ENCODE results near the gene PSMB3.

PSMB3 gene

DNA sequence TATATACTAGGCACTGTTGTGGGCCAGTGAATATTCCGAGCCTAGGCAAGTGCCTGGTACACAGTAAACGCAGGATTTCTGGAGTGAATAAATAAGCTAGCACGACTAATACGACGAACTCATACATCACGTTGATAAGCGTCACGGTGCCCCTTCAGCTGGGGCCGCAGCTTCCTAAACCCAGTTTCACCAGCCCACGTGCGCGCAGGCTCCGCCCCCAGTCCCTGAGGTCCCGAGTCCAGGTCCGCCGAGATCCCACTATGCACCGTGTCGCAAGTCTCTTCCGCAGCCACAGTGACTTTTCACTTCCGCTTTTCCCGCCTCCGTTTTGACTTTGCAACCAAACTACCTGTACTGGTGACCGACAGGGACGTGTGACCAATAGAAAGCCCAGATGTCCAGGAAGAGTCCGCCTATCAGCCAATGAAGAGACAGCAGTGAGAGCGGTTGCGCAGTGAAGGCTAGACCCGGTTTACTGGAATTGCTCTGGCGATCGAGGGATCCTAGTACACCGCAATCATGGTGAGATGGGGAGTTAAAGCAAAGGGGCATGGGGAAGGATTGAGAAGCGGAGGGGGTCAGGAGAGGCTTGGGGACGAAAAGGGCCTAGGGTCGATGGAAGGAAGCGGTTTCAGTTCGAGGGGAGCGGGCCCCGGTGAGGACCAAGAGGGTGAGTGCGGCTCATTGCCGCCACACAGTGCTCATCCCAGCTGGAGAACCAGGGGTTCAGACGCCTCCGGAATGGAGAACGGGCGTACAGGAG lies at the start of gene PSMB3:
TSS of gene PSMB3 (plus strand) at position 434 of the 763 bp plus-strand sequence. CDS start at position 520, 86 bp downstream.
- ATAC-seq (ENCODE audit: low read depth): peak; percentile 84

DNA sequence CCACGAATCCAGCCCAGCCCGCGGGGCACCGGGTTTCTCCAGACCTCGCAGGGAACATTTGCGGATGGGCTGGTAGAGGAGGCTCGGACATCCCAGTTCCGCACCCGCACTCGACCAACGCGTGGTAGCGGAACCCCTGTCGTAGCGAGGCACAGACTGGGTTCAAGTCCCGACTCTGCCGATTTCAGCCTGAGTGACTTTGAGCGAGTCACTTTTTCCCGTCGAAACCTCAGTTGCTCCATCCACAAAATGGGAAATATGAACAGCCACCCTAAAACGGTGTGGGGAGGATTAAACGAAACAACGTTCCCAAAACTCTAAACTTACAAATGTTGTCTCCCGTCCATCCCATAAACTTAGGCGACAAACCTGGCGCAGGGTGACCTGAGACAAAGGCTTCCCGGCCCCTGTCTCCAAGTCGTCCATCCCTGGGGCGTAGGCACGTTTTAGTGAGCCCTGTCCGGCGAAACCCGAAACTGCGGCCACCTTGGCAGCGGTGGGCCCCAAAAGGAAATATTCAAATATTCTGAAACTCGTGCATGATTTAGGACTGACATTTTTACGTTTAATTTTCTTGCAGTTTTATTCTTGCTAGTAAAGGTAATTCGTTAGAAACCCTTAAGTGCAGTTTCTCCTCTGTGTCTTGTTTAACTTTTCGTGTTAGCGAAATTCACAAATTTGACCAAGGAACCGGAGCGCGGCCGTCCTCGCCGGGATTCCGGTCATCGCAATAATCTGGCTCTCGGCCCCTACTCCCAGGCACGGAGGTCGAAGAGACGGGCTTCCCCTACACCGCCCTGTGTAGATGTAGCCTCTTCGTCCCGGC lies 49.4 kb upstream of the PSMB3 start:
- Mint-ChIP-seq H3K9me3 (no peaks in the 10 kb centered on the region), H3K4me3 (peak overlapping the region; percentile 94), H3K4me1 (peaks cover 30% of the 10 kb centered on the region), H3K36me3 (no peaks in the 10 kb centered on the region), H3K27ac (peak overlapping the region; percentile 97), H3K27me3 (no peaks in the 10 kb centered on the region)
- ATAC-seq (ENCODE audit: low read depth) (no peak), DNase-seq (ENCODE audit: low spot score in 2 of 2) (no peak)

More for the DNA sequence above, at the start of gene PSMB3:
- Mint-ChIP-seq H3K9me3 (no peaks in the 10 kb centered on the region), H3K27me3 (peaks cover 8% of the 10 kb centered on the region), H3K4me1 (peaks cover 32% of the 10 kb centered on the region), H3K4me3 (peak within 1 kb of the TSS; percentile 100), H3K27ac (peak within 1 kb of the TSS; percentile 94), H3K36me3 (peaks cover 7% of the 10 kb centered on the region)
- peak; percentile 77 to 94 for DNase-seq (ENCODE audit: low spot score in 2 of 2)

DNA sequence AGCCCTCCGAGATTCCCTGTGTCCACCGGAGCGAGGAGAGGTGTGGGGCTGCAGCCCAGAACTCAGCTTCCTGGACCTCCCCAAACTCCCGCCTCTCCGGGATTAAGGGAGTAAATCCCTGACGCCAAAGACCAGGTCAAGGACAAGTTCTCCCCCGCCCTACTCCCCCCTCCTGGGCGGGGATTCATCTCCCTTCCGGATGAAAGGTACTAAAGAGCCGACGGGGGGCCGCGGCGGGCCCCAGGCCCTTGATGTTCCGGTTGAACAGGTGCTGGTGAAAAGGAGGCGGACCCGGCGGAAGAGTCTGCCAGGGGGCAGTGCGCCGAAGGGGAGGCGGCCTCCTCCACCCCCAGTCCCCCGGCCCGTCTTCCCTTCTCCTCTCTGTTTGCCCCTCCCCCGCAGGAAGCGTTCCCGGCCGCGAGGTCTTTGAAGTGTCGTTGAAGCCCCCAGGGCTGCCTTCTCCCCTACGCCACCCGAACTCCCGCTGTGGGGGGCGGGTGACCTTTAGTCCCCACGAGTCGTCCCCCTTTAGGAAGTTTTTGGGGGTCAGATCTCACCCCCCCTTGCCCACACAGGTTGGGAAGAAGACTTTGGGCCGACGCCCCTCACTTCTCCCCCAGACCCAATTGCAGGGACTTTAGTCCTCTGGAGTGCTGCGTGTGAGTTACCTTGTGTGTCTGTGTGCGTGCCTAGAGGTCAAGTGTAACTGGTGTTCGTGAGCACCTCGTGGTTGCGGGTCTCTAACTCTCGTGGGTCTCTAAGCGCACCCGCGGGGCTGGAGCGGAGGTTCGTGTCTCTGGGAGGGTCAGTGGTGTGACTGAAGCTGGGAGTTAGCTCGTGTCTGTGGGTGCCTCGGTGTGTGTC lies 48.6 kb upstream of the PSMB3 start:
- DNase-seq (ENCODE audit: low spot score in 2 of 2): peak in 1 of 2 donors; percentile 58
- ATAC-seq (ENCODE audit: low read depth): no peak
- peaks cover 2% of the 10 kb centered on the region for H3K36me3 Mint-ChIP-seq
- H3K4me1 Mint-ChIP-seq: peaks cover 34% of the 10 kb centered on the region
- H3K27ac Mint-ChIP-seq: peak overlapping the region; percentile 97
- H3K27me3 Mint-ChIP-seq: no peaks in the 10 kb centered on the region
- H3K9me3 Mint-ChIP-seq: no peaks in the 10 kb centered on the region
- peak overlapping the region; percentile 94 for H3K4me3 Mint-ChIP-seq

DNA sequence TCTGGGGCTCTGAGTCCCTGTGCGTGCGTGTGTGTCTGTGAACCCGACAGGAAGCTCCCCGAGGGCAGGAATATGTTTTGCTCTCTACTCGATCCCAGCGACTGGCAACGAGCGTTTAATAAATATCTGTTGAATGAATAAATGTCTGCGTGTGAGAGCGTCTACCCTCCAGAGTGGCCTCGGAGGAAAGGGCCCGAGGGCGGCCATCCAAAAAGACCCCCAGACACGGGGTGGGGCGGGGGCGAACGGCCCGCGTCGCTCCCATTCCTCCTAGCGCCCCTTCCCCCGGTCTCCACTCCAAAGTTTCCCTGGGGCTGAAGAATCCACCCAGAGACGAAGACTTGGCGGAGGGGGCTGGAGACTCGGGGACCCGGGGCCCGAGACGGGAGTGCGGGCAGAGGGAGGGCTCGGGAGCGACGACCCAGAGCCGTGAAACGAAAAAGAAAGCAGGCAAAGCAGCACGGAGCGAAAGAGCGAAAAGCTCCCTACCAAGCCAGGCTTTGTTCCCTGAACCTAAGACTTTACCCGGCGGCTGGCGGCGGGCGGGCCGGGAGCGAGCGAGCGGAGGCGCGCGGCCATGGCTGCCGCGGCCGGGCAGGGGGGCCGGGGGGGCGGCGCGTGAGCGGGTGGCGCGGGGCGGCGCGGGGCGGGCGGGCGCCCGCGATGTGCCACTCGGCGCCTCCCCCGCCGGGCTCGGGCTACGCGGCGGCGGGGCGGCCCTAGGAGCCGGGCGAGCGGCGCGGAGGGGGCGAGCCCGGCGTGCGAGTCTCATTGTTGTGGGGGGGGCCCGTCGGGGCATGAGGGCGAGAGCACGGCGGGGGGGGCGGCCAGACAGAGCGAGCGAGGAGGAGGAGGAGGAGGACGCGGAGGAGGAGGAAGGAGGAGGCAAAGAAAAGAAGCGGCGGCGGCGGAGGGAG lies 47.7 kb upstream of the PSMB3 start, which contains the start of gene MLLT6:
TSS of gene MLLT6 (plus strand) at position 668 of the 917 bp plus-strand sequence. CDS start 360 bp downstream, outside the sequence.
- no peaks in the 10 kb centered on the region for H3K9me3 Mint-ChIP-seq
- H3K27ac Mint-ChIP-seq: peak within 1 kb of the TSS; percentile 97
- H3K4me1 Mint-ChIP-seq: peaks cover 38% of the 10 kb centered on the region
- peak within 1 kb of the TSS; percentile 94 for H3K4me3 Mint-ChIP-seq
- H3K27me3 Mint-ChIP-seq: no peaks in the 10 kb centered on the region
- peak; percentile 72 to 80 for DNase-seq (ENCODE audit: low spot score in 2 of 2)
- H3K36me3 Mint-ChIP-seq: peaks cover 8% of the 10 kb centered on the region
- ATAC-seq (ENCODE audit: low read depth): peak; percentile 47

DNA sequence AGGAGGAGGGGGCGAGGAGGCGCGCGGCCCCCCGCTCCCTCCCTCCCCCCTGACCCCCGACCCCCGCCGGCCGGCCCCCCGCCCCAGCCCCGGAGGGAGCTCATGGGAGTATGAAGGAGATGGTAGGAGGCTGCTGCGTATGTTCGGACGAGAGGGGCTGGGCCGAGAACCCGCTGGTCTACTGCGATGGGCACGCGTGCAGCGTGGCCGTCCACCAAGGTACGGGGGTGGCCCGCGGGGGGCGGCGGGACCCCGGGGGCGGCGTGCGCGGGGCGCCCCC lies 47.1 kb upstream of the PSMB3 start:
- Mint-ChIP-seq H3K4me1 (peaks cover 40% of the 10 kb centered on the region), H3K36me3 (peaks cover 13% of the 10 kb centered on the region), H3K27ac (peak overlapping the region; percentile 97), H3K4me3 (peak overlapping the region; percentile 94), H3K9me3 (no peaks in the 10 kb centered on the region), H3K27me3 (no peaks in the 10 kb centered on the region)
- peak in 1 of 2 donors; percentile 52 for DNase-seq (ENCODE audit: low spot score in 2 of 2)
- ATAC-seq (ENCODE audit: low read depth): no peak

DNA sequence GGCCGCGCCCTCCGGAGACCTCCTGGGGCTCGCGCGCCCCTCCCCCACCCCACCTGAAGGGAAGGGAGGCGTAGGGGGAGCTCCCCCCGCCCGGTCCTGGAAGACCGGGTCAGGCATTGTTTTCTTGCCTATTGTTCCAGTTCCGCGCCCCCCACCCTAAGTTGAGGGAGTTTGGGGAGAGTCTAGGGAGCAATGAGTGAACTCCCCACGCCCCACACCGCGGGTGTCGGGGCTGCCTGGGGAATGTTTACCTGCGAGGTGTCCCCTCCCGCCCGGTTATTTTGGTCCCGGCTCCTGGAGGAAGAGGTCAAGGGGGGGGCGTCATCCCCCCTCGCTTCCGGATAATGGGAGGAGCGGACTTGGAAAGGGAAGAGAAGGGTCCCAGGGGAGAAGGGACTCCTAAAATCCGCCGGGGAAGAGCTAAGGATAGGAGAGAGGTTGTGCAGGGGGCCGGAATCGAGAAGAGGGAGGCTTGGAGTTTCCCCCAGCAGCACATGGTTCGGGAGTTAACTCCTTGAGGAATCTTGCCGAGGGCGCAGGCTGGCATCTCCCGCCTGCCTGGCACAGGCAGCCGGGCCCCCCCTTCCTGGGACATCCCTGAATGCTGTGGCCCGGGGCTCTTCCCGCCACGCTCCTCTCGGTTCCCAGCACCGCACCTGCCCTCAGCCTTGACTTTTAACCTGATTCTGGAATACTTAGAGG lies 46.6 kb upstream of the PSMB3 start:
- no peak for ATAC-seq (ENCODE audit: low read depth)
- no peaks in the 10 kb centered on the region for H3K9me3 Mint-ChIP-seq
- peak overlapping the region; percentile 97 for H3K27ac Mint-ChIP-seq
- peaks cover 40% of the 10 kb centered on the region for H3K4me1 Mint-ChIP-seq
- peak overlapping the region; percentile 94 for H3K4me3 Mint-ChIP-seq
- H3K36me3 Mint-ChIP-seq: peaks cover 13% of the 10 kb centered on the region
- no peak for DNase-seq (ENCODE audit: low spot score in 2 of 2)
- H3K27me3 Mint-ChIP-seq: no peaks in the 10 kb centered on the region

DNA sequence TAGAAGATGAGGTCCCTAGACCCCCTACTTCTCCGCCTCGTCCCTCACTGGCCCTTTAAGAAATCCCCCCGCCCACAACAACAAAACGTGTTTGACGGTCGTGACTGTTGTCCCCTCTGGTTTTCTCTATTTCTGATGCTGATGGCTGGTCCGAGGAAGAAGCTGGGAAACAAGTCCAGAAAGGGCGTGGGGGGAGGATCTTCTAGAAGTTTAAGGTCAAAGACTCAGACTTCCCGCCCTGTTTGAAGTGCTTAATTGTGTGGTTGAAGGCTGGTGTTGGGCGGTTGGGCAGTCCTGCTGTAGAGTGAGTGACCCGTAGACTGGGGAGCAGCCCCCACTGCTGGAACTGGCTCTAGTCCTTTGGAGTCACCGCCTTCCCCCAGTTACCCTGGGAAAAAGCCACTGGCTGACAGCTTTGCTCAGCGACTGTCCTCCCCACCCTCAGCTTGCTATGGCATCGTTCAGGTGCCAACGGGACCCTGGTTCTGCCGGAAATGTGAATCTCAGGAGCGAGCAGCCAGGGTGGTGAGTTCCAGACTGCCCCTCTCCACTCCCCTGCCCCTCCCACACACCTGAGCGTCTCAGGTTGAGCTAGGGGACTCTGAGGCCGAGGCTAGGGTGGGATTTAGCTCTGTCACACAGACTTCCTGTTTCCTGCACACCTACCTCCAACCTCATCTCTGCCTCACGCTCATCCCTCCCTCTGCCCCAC lies 45.9 kb upstream of the PSMB3 start:
- DNase-seq (ENCODE audit: low spot score in 2 of 2) (no peak), ATAC-seq (ENCODE audit: low read depth) (no peak)
- H3K4me1 Mint-ChIP-seq: peaks cover 35% of the 10 kb centered on the region
- H3K36me3 Mint-ChIP-seq: peaks cover 13% of the 10 kb centered on the region
- H3K27me3 Mint-ChIP-seq: no peaks in the 10 kb centered on the region
- H3K4me3 Mint-ChIP-seq: peak overlapping the region; percentile 94
- no peaks in the 10 kb centered on the region for H3K9me3 Mint-ChIP-seq
- peak overlapping the region; percentile 97 for H3K27ac Mint-ChIP-seq

DNA sequence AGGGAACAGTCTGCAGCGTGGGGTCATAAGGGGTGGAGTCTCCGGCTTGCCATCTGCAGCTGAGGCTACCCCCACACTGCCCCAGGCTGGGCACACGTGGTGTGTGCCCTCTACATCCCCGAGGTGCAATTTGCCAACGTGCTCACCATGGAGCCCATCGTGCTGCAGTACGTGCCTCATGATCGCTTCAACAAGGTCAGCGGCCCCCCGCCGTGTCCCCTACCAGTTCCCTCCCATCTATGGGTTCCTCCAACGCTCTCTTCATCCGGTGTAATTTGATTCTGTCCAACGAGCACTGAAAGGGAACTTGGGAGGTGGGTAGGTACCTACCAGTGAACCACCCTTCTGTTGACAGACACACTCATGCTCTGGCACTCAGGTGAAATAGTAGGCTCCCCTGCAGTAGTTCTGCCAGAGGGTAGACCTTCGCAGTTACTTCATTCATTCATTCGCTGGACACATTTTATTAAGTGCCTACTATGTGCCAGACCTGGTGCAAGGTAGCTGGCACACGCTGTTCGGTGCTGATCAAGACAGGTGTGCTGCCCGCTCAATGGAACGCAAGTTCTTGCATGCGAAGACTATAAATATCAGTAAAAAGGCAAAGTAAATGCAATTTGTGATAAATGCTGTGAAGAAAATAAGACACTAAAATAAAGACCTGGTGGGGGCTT lies 44.7 kb upstream of the PSMB3 start:
- peak overlapping the region; percentile 45 for H3K4me3 Mint-ChIP-seq
- peaks cover 13% of the 10 kb centered on the region for H3K36me3 Mint-ChIP-seq
- DNase-seq (ENCODE audit: low spot score in 2 of 2): no peak
- H3K27ac Mint-ChIP-seq: no peak overlapping the region
- no peaks in the 10 kb centered on the region for H3K27me3 Mint-ChIP-seq
- H3K4me1 Mint-ChIP-seq: peaks cover 32% of the 10 kb centered on the region
- ATAC-seq (ENCODE audit: low read depth): no peak
- H3K9me3 Mint-ChIP-seq: no peaks in the 10 kb centered on the region

DNA sequence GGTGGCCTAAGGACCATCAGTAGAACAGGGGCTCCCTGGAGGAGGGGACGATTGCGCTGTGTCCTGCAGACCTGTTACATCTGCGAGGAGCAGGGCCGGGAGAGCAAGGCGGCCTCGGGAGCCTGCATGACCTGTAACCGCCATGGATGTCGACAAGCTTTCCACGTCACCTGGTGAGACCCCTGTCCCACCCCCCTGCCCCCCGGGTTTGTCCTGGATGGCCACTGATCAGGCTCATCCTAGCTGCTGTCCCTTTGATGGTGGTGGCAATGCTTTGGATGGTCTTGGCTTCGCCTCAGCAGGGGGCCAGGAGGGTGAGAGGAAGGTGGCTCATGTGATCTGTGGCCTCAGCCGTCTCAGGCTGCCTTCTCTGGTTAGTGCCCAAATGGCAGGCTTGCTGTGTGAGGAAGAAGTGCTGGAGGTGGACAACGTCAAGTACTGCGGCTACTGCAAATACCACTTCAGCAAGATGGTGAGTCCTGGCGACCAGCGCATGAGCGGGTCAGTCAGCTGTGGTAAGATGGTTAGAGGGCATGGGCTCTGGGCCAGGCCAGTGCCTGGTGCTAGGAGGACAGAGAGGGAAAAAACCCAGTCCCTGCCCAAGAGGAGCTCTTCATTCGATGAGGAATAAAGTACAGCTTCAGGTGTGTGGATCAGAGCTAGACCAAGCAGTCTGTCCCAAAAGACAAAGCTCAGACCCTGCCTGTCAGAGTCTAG lies 43.3 kb upstream of the PSMB3 start:
- no peaks in the 10 kb centered on the region for H3K9me3 Mint-ChIP-seq
- peaks cover 16% of the 10 kb centered on the region for H3K36me3 Mint-ChIP-seq
- ATAC-seq (ENCODE audit: low read depth): no peak
- H3K4me3 Mint-ChIP-seq: no peak overlapping the region
- no peak overlapping the region for H3K27ac Mint-ChIP-seq
- no peak for DNase-seq (ENCODE audit: low spot score in 2 of 2)
- no peaks in the 10 kb centered on the region for H3K27me3 Mint-ChIP-seq
- peaks cover 29% of the 10 kb centered on the region for H3K4me1 Mint-ChIP-seq

DNA sequence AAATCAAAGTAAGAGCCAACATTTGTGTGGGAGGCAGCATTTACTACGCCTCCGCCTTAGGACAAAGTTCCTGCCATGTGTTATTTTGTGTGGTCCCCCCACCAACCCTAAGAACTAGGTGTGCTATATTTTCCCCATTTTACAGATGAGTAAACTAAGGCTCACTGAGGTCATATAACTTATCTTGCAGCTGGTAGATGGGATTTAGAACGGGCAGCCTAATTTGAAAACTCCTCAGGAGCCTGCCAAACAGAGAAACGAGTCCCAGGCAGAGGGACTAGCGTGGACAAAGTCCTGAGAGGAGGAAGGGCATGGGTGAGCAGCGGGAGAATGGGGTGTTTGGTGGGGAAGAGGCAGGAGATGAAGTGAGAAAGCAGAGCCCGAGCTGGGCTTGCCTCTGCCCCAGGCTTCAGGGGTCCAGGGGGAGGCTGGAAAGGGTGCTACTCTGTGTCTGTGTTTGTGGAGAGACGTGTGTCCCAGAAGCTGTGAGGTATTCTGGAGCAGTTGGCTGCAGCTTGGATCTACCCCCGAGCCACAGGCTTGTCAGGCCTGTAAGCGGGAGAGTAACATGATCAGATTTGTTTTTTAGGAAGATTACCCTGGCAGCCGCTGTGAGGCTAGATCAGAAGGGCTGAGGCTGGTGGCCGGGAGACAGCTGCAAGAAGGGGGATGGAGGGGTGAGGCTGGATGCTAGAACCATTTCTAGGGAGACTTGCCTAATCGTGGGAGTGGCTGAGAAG lies 42.5 kb upstream of the PSMB3 start:
- no peak for ATAC-seq (ENCODE audit: low read depth)

DNA sequence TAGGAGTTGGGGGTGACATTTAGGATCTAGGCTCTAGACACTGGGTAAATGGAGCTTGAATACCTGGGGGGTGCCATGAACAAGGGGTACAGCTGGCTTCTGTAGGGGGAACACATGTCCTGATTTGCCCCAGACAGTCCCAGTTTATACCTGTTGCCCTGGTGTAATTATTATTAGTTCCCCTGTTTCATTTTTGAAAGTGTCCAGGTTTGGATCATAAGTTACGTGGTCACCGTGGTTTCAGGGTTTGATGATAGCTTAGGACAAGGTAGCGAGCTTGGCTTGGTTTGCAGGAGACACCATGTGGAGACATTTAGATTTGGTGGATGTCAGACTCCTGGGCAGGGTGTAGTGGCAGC lies 42.0 kb upstream of the PSMB3 start:
- H3K4me3 Mint-ChIP-seq: no peak overlapping the region
- H3K27me3 Mint-ChIP-seq: no peaks in the 10 kb centered on the region
- no peak for ATAC-seq (ENCODE audit: low read depth)
- no peaks in the 10 kb centered on the region for H3K9me3 Mint-ChIP-seq
- peaks cover 22% of the 10 kb centered on the region for H3K36me3 Mint-ChIP-seq
- DNase-seq (ENCODE audit: low spot score in 2 of 2): no peak
- peaks cover 32% of the 10 kb centered on the region for H3K4me1 Mint-ChIP-seq
- no peak overlapping the region for H3K27ac Mint-ChIP-seq

More for the DNA sequence above, 42.5 kb upstream of the PSMB3 start:
- peaks cover 30% of the 10 kb centered on the region for H3K4me1 Mint-ChIP-seq
- no peaks in the 10 kb centered on the region for H3K9me3 Mint-ChIP-seq
- no peak for DNase-seq (ENCODE audit: low spot score in 2 of 2)
- no peak overlapping the region for H3K4me3 Mint-ChIP-seq
- peaks cover 20% of the 10 kb centered on the region for H3K36me3 Mint-ChIP-seq
- H3K27me3 Mint-ChIP-seq: no peaks in the 10 kb centered on the region
- H3K27ac Mint-ChIP-seq: peak overlapping the region; percentile 39
